HUES48 (cell line): Measurements from ENCODE around the gene PBX4.
"Not testable (repeated sequence)": the region's sequence is repeated elsewhere in the genome, so short reads cannot be mapped to it uniquely, and the experiment has no call there.

Experiments
- H3K27ac ChIP-seq: one replicate; pipeline ENCODE4 v1.7.0; 2013; ENCODE audit warnings: low read depth, low read length, inconsistent platforms
- H3K27me3 ChIP-seq: 2 replicates; pipeline ENCODE4 v1.6.1; 2013; ENCODE audit warnings: mild to moderate bottlenecking, low read length; ENCODE audit not compliant: control insufficient read depth, insufficient read depth
- H3K36me3 ChIP-seq: 2 replicates; pipeline ENCODE4 v1.6.1; 2013; ENCODE audit warnings: low read length; ENCODE audit not compliant: control insufficient read depth, insufficient read depth
- H3K4me1 ChIP-seq: 2 replicates; pipeline ENCODE4 v1.6.1; 2013; ENCODE audit warnings: mild to moderate bottlenecking, low read length; ENCODE audit not compliant: control insufficient read depth, insufficient read depth
- H3K4me3 ChIP-seq: 2 replicates; pipeline ENCODE4 v1.5.1; 2013; ENCODE audit warnings: mild to moderate bottlenecking, low read depth, low read length
- H3K9ac ChIP-seq: 2 replicates; pipeline ENCODE4 v1.6.1; 2013; ENCODE audit warnings: mild to moderate bottlenecking, low read depth, low read length, moderate library complexity
- H3K9me3 ChIP-seq: 2 replicates; pipeline ENCODE4 v1.6.1; 2013; ENCODE audit warnings: low read length; ENCODE audit not compliant: control insufficient read depth, insufficient read depth

The PBX4 gene

GRCh38 chr19:19602136-19602712, 16.3 kb downstream of the PBX4 start:
- Histone ChIP-seq H3K27me3 (no peaks in the 10 kb centered on the region), H3K27ac (peak overlapping the region; percentile 37), H3K4me1 (peaks cover 10% of the 10 kb centered on the region), H3K4me3 (no peak overlapping the region), H3K36me3 (no peaks in the 10 kb centered on the region), H3K9ac (no peak overlapping the region), H3K9me3 (no peaks in the 10 kb centered on the region)

GRCh38 chr19:19600793-19601330, 17.6 kb downstream of the PBX4 start:
- H3K27ac ChIP-seq = no peak overlapping the region
- H3K9ac ChIP-seq = no peak overlapping the region
- H3K27me3 ChIP-seq = no peaks in the 10 kb centered on the region
- peaks cover 10% of the 10 kb centered on the region for H3K4me1 ChIP-seq
- H3K36me3 ChIP-seq = no peaks in the 10 kb centered on the region
- no peak overlapping the region for H3K4me3 ChIP-seq
- no peaks in the 10 kb centered on the region for H3K9me3 ChIP-seq

GRCh38 chr19:19598728-19599451, 19.6 kb downstream of the PBX4 start:
- not testable (repeated sequence) for H3K9ac ChIP-seq, H3K4me1 ChIP-seq, H3K36me3 ChIP-seq, H3K9me3 ChIP-seq, H3K27ac ChIP-seq, H3K27me3 ChIP-seq, H3K4me3 ChIP-seq

GRCh38 chr19:19597809-19598306, 20.6 kb downstream of the PBX4 start:
- no peak overlapping the region for H3K4me3 ChIP-seq
- no peaks in the 10 kb centered on the region for H3K9me3 ChIP-seq
- H3K4me1 ChIP-seq = peaks cover 7% of the 10 kb centered on the region

GRCh38 chr19:19595171-19595701, 23.3 kb downstream of the PBX4 start:
- Histone ChIP-seq H3K4me3 (no peak overlapping the region), H3K9ac (no peak overlapping the region), H3K27ac (no peak overlapping the region), H3K36me3 (no peaks in the 10 kb centered on the region), H3K4me1 (peaks cover 11% of the 10 kb centered on the region), H3K9me3 (no peaks in the 10 kb centered on the region), H3K27me3 (no peaks in the 10 kb centered on the region)

More at GRCh38 chr19:19597809-19598306, 20.6 kb downstream of the PBX4 start:
- Histone ChIP-seq H3K36me3 (no peaks in the 10 kb centered on the region), H3K27me3 (no peaks in the 10 kb centered on the region), H3K9ac (no peak overlapping the region), H3K27ac (no peak overlapping the region)

GRCh38 chr19:19594381-19594780, 24.1 kb downstream of the PBX4 start:
- no peaks in the 10 kb centered on the region for H3K27me3 ChIP-seq
- peaks cover 11% of the 10 kb centered on the region for H3K4me1 ChIP-seq
- H3K9ac ChIP-seq = no peak overlapping the region
- H3K27ac ChIP-seq = no peak overlapping the region
- no peak overlapping the region for H3K4me3 ChIP-seq
- H3K9me3 ChIP-seq = no peaks in the 10 kb centered on the region
- no peaks in the 10 kb centered on the region for H3K36me3 ChIP-seq

GRCh38 chr19:19592690-19593089, 25.8 kb downstream of the PBX4 start:
- Histone ChIP-seq H3K36me3 (no peaks in the 10 kb centered on the region), H3K27ac (no peak overlapping the region), H3K4me1 (peaks cover 11% of the 10 kb centered on the region), H3K4me3 (no peak overlapping the region), H3K27me3 (no peaks in the 10 kb centered on the region), H3K9me3 (no peaks in the 10 kb centered on the region), H3K9ac (no peak overlapping the region)

- Histone ChIP-seq H3K4me3 (no peak overlapping the region), H3K36me3 (no peaks in the 10 kb centered on the region), H3K9me3 (no peaks in the 10 kb centered on the region), H3K27ac (peak overlapping the region; percentile 90), H3K4me1 (peaks cover 11% of the 10 kb centered on the region), H3K27me3 (no peaks in the 10 kb centered on the region), H3K9ac (peak overlapping the region; percentile 2; the same call in 1 of the 2 replicates)
Measured at GRCh38 chr19:19591133-19591825, 27.2 kb downstream of the PBX4 start.

- Histone ChIP-seq H3K36me3 (no peaks in the 10 kb centered on the region), H3K27me3 (no peaks in the 10 kb centered on the region), H3K27ac (no peak overlapping the region)
Measured at GRCh38 chr19:19588546-19588945, 29.9 kb downstream of the PBX4 start.

GRCh38 chr19:19587771-19588170, 30.7 kb downstream of the PBX4 start:
- no peak overlapping the region for H3K4me3 ChIP-seq
- no peak overlapping the region for H3K27ac ChIP-seq
- peaks cover 11% of the 10 kb centered on the region for H3K4me1 ChIP-seq
- no peaks in the 10 kb centered on the region for H3K27me3 ChIP-seq
- no peaks in the 10 kb centered on the region for H3K9me3 ChIP-seq
- no peaks in the 10 kb centered on the region for H3K36me3 ChIP-seq
- no peak overlapping the region for H3K9ac ChIP-seq

More at GRCh38 chr19:19588546-19588945, 29.9 kb downstream of the PBX4 start:
- H3K9me3 ChIP-seq = no peaks in the 10 kb centered on the region
- H3K4me3 ChIP-seq = no peak overlapping the region
- no peak overlapping the region for H3K9ac ChIP-seq
- H3K4me1 ChIP-seq = peaks cover 11% of the 10 kb centered on the region
